ENCODE measurements around the gene CPEB4. TPM values are rescaled to one million over a fixed set of nuclear protein-coding genes. Genes with fewer than 3 reads are reported as not detected.

The CPEB4 gene
- total and polyA plus RNA-seq, 2 donors (not counting 3 experiments of a cell fraction or from before 2014, with no cell fraction given), result 11.3 to 16.4 TPM

DNA sequence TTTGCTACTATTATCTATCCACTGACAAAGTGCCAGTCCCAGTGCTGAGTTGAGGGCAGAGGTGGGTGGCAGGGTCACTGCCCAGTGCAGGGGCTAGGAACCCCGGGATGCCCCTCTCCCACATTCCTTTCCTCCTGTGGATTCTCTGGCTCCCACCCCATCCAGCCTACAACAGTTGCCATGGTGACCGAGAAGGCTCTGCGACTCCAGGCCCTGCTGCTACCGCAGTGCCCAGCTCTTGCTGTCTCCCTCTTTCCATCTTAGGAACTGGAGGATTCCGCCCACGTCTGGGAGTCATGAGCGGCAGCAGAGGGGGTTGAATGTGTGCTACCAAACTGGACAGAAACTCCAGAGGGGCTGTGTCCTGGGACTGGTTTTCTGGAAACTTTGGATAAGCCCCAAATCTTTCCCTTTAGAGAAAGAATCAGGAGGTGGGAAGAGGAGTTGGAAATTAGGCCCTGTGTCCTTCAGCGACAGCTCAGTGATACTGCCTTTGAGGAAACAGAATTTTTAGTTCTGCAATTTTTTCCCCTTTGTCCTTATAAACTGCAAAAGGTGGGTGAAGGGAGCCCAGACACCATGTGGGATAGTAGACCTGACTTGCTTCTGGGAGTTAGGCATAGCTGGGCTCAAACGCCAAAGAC, 80.1 kb downstream of the CPEB4 start:
- Histone ChIP-seq H3K27me3 (ENCODE audit: control insufficient read depth in 2 of 2, insufficient read depth in 2 of 2, low read length in 2 of 2) (no peaks in the 10 kb centered on the region), H4K20me1 (replicated peaks; ENCODE audit: control insufficient read depth, extremely low read depth, insufficient read depth, low read length) (no peaks in the 10 kb centered on the region), H3K27ac (ENCODE audit: insufficient read depth, low read depth, low read length) (no peak overlapping the region), H2AFZ (ENCODE audit: low read depth, low read length) (no peak overlapping the region), H3K4me1 (ENCODE audit: control insufficient read depth, extremely low read depth, insufficient read depth, low read length) (peaks cover 3% of the 10 kb centered on the region), H3K4me3 (replicated peaks in 1 of 3; ENCODE audit: insufficient read depth in 1 of 3, low read depth in 1 of 3, low read length in 3 of 3) (no peak overlapping the region), H3K9ac (replicated peaks; ENCODE audit: extremely low read depth, insufficient read depth, low read length) (no peak overlapping the region), H3K4me2 (ENCODE audit: insufficient read depth, low read length) (no peak overlapping the region), H3K9me1 (replicated peaks; ENCODE audit: control insufficient read depth, extremely low read depth, insufficient read depth, low read length) (no peaks in the 10 kb centered on the region), H3K79me2 (ENCODE audit: control insufficient read depth, insufficient read depth, low read length) (no peaks in the 10 kb centered on the region), H3K9me3 (replicated peaks; ENCODE audit: control insufficient read depth, insufficient read depth, low read length) (no peaks in the 10 kb centered on the region), H3K36me3 (ENCODE audit: control insufficient read depth in 2 of 2, extremely low read depth in 1 of 2, insufficient read depth in 2 of 2, low read length in 2 of 2) (no peaks in the 10 kb centered on the region)
- DNase-seq (ENCODE audit: low read depth, low spot score) (no peak), FAIRE-seq (no peak)
- dilution Hi-C loops (cut with MboI; ENCODE audit: extremely low pct_ligation_motif_present, low sequenced_read_pairs) (no loop called here), intact Hi-C loops (cut with micrococcal nuclease) (no loop called here)
- no TSS peak for BruUV-seq (replicated peaks)
- CTCF ChIA-PET, result interaction anchor here (1.4 to 1.8 kb wide), 4 partner anchors 25 to 343 kb away, joined by 3 to 4 read pairs (median 3); no protein-coding TSS in a partner anchor
- POLR2A ChIA-PET, result no interaction called here
- TF ChIP-seq MYC (IDR thresholded peaks at IDR 0.05; ENCODE audit: low read depth, low read length), result no peak
- no peak for TF ChIP-seq POLR2AphosphoS5 (IDR thresholded peaks at IDR 0.05; ENCODE audit: insufficient read depth, low read depth, low read length)
- no peak for TF ChIP-seq GATA2 (IDR thresholded peaks at IDR 0.05; ENCODE audit: insufficient read depth, insufficient read length, low read depth, low read length)
- TF ChIP-seq FOS (IDR thresholded peaks at IDR 0.05; ENCODE audit: borderline replicate concordance, insufficient read depth, low read length), result no peak
- no peak for TF ChIP-seq EZH2 (IDR thresholded peaks at IDR 0.05; ENCODE audit: borderline replicate concordance, low read depth, low read length, severe bottlenecking)
- TF ChIP-seq, protein P1, sequence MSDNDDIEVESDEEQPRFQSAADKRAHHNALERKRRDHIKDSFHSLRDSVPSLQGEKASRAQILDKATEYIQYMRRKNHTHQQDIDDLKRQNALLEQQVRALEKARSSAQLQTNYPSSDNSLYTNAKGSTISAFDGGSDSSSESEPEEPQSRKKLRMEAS (IDR thresholded peaks at IDR 0.05; ENCODE audit: insufficient read depth, insufficient read length), result no peak
- TF ChIP-seq POLR2A (IDR thresholded peaks at IDR 0.05; ENCODE audit: low read depth, low read length), result no peak
- TF ChIP-seq, protein P2, sequence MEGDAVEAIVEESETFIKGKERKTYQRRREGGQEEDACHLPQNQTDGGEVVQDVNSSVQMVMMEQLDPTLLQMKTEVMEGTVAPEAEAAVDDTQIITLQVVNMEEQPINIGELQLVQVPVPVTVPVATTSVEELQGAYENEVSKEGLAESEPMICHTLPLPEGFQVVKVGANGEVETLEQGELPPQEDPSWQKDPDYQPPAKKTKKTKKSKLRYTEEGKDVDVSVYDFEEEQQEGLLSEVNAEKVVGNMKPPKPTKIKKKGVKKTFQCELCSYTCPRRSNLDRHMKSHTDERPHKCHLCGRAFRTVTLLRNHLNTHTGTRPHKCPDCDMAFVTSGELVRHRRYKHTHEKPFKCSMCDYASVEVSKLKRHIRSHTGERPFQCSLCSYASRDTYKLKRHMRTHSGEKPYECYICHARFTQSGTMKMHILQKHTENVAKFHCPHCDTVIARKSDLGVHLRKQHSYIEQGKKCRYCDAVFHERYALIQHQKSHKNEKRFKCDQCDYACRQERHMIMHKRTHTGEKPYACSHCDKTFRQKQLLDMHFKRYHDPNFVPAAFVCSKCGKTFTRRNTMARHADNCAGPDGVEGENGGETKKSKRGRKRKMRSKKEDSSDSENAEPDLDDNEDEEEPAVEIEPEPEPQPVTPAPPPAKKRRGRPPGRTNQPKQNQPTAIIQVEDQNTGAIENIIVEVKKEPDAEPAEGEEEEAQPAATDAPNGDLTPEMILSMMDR (IDR thresholded peaks at IDR 0.05; ENCODE audit: extremely low read depth in 1 of 2, insufficient read depth in 1 of 2, low read depth in 1 of 2, low read length in 2 of 2), result no peak
- TF ChIP-seq JUN (IDR thresholded peaks at IDR 0.05; ENCODE audit: borderline replicate concordance, insufficient read depth, insufficient read length, low read depth), result no peak

Data from endothelial cell of umbilical vein (primary cell).